ENCODE data around the gene MYO5A. TPM values are rescaled to one million over a fixed set of nuclear protein-coding genes. Genes with fewer than 3 reads are reported as not detected.

Gene MYO5A
- total and polyA plus RNA-seq, 2 donors (not counting 3 experiments of a cell fraction or from before 2014, with no cell fraction given) = 31.9 to 91.9 TPM

DNA sequence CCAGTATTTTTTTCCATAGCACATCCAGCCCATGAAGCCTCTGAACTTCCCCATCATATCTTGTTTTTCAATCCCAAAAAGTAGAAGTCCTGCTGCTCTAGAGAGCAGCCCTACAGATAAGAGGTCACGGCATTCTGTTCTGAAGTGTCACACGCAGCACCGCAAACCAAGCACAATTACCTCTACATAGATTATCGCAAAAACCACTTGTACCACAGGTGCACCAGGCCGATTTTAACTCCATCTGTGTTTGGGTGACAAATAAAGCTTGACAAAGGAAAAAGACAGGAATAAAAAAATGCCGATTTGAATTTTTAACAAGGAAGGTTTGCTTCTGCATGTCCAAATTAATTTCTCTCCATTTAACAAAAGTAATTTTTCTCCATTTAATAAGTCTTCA lies 113.7 kb downstream of the MYO5A start:
- no peaks in the 10 kb centered on the region for H3K9me3 ChIP-seq (replicated peaks; ENCODE audit: control insufficient read depth, insufficient read depth, low read length)
- TF ChIP-seq EZH2 (IDR thresholded peaks at IDR 0.05; ENCODE audit: borderline replicate concordance, low read depth, low read length, severe bottlenecking) (no peak), FOS (IDR thresholded peaks at IDR 0.05; ENCODE audit: borderline replicate concordance, insufficient read depth, low read length) (no peak), POLR2AphosphoS5 (IDR thresholded peaks at IDR 0.05; ENCODE audit: insufficient read depth, low read depth, low read length) (no peak), MYC (IDR thresholded peaks at IDR 0.05; ENCODE audit: low read depth, low read length) (no peak), GATA2 (IDR thresholded peaks at IDR 0.05; ENCODE audit: insufficient read depth, insufficient read length, low read depth, low read length) (no peak), POLR2A (IDR thresholded peaks at IDR 0.05; ENCODE audit: low read depth, low read length) (no peak), JUN (IDR thresholded peaks at IDR 0.05; ENCODE audit: borderline replicate concordance, insufficient read depth, insufficient read length, low read depth) (no peak)
- TF ChIP-seq, protein P1, sequence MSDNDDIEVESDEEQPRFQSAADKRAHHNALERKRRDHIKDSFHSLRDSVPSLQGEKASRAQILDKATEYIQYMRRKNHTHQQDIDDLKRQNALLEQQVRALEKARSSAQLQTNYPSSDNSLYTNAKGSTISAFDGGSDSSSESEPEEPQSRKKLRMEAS (IDR thresholded peaks at IDR 0.05; ENCODE audit: insufficient read depth, insufficient read length) = no peak
- TF ChIP-seq, protein P2, sequence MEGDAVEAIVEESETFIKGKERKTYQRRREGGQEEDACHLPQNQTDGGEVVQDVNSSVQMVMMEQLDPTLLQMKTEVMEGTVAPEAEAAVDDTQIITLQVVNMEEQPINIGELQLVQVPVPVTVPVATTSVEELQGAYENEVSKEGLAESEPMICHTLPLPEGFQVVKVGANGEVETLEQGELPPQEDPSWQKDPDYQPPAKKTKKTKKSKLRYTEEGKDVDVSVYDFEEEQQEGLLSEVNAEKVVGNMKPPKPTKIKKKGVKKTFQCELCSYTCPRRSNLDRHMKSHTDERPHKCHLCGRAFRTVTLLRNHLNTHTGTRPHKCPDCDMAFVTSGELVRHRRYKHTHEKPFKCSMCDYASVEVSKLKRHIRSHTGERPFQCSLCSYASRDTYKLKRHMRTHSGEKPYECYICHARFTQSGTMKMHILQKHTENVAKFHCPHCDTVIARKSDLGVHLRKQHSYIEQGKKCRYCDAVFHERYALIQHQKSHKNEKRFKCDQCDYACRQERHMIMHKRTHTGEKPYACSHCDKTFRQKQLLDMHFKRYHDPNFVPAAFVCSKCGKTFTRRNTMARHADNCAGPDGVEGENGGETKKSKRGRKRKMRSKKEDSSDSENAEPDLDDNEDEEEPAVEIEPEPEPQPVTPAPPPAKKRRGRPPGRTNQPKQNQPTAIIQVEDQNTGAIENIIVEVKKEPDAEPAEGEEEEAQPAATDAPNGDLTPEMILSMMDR (IDR thresholded peaks at IDR 0.05; ENCODE audit: extremely low read depth in 1 of 2, insufficient read depth in 1 of 2, low read depth in 1 of 2, low read length in 2 of 2) = no peak
- H3K4me3 ChIP-seq (replicated peaks in 1 of 3; ENCODE audit: insufficient read depth in 1 of 3, low read depth in 1 of 3, low read length in 3 of 3) = no peak overlapping the region
- intact Hi-C loops (cut with micrococcal nuclease) = loop anchor here (1.0 to 5.0 kb wide), 3 partner anchors 30 to 158 kb away; no protein-coding TSS in a partner anchor
- no peaks in the 10 kb centered on the region for H3K27me3 ChIP-seq (ENCODE audit: control insufficient read depth in 2 of 2, insufficient read depth in 2 of 2, low read length in 2 of 2)
- FAIRE-seq (no peak), DNase-seq (ENCODE audit: low read depth, low spot score) (no peak)
- peak overlapping the region; percentile 97 for H3K27ac ChIP-seq (ENCODE audit: insufficient read depth, low read depth, low read length)
- no peak overlapping the region for H2AFZ ChIP-seq (ENCODE audit: low read depth, low read length)
- no peaks in the 10 kb centered on the region for H4K20me1 ChIP-seq (replicated peaks; ENCODE audit: control insufficient read depth, extremely low read depth, insufficient read depth, low read length)
- CTCF ChIA-PET = interaction anchor here (1.1 to 2.0 kb wide), 5 partner anchors 8 to 49 kb away, joined by 4 to 5 read pairs (median 4); no protein-coding TSS in a partner anchor
- POLR2A ChIA-PET = no interaction called here
- BruUV-seq (replicated peaks) = no TSS peak
- peak overlapping the region; percentile 55 for H3K4me2 ChIP-seq (ENCODE audit: insufficient read depth, low read length)
- dilution Hi-C loops (cut with MboI; ENCODE audit: extremely low pct_ligation_motif_present, low sequenced_read_pairs) = no loop called here
- no peaks in the 10 kb centered on the region for H3K36me3 ChIP-seq (ENCODE audit: control insufficient read depth in 2 of 2, extremely low read depth in 1 of 2, insufficient read depth in 2 of 2, low read length in 2 of 2)
- peaks cover 8% of the 10 kb centered on the region for H3K79me2 ChIP-seq (ENCODE audit: control insufficient read depth, insufficient read depth, low read length)
- peaks cover 58% of the 10 kb centered on the region for H3K4me1 ChIP-seq (ENCODE audit: control insufficient read depth, extremely low read depth, insufficient read depth, low read length)
- H3K9me1 ChIP-seq (replicated peaks; ENCODE audit: control insufficient read depth, extremely low read depth, insufficient read depth, low read length) = no peaks in the 10 kb centered on the region
- peak overlapping the region; percentile 79 for H3K9ac ChIP-seq (replicated peaks; ENCODE audit: extremely low read depth, insufficient read depth, low read length)

Data from endothelial cell of umbilical vein (primary cell).